Parathyroid adenoma (tissue), 2 donors: ENCODE data around the gene LAMA4.

Experiments used
- H2AFZ ChIP-seq: fragments of 300-600 bp; sonication (generic); one replicate; pipeline ENCODE4 v1.7.0; 2017; ENCODE audit warnings: antibody characterized with exemption, mild to moderate bottlenecking
- H3K27ac ChIP-seq: fragments of 300-600 bp; sonication (generic); one replicate; pipeline ENCODE4 v1.7.0; 2017
- H3K27me3 ChIP-seq: fragments of 300-600 bp; sonication (generic); one replicate; pipeline ENCODE4 v1.7.0; 2017; ENCODE audit warnings: low read length; ENCODE audit not compliant: control insufficient read depth, insufficient read depth
- H3K36me3 ChIP-seq: fragments of 300-600 bp; sonication (generic); one replicate; pipeline ENCODE4 v1.7.0; 2017; ENCODE audit warnings: low read length; ENCODE audit not compliant: control insufficient read depth, insufficient read depth
- H3K4me1 ChIP-seq: fragments of 300-600 bp; sonication (generic); one replicate; pipeline ENCODE4 v1.7.0; 2017; ENCODE audit warnings: control low read depth
- H3K4me2 ChIP-seq: fragments of 300-600 bp; sonication (generic); one replicate; pipeline ENCODE4 v1.7.0; 2017; ENCODE audit warnings: low read length
- H3K4me3 ChIP-seq: fragments of 300-600 bp; sonication (generic); one replicate; pipeline ENCODE4 v1.7.0; 2017; ENCODE audit warnings: low read depth, low read length
- H3K79me2 ChIP-seq: fragments of 300-600 bp; sonication (generic); one replicate; pipeline ENCODE4 v1.7.0; 2017; ENCODE audit warnings: control low read depth
- H3K9ac ChIP-seq: fragments of 300-600 bp; sonication (generic); one replicate; pipeline ENCODE4 v1.7.0; 2017; ENCODE audit warnings: mild to moderate bottlenecking
- H3K9me3 ChIP-seq: fragments of 300-600 bp; sonication (generic); one replicate; pipeline ENCODE4 v1.7.0; 2017; ENCODE audit warnings: low read length; ENCODE audit not compliant: control insufficient read depth
- CTCF ChIP-seq: fragments of 300-600 bp; sonication (generic); IDR thresholded peaks from one replicate; pipeline ENCODE4 v1.7.0; 2017; ENCODE audit warnings: antibody characterized with exemption, mild to moderate bottlenecking
- donor health status: primary hyperparathyroidism.

LAMA4 gene

GRCh38 chr6:112245511-112246203, 8.7 kb downstream of the LAMA4 start:
- no peaks in the 10 kb centered on the region for H3K4me1 ChIP-seq
- H3K27ac ChIP-seq: peak overlapping the region; percentile 40
- no peaks in the 10 kb centered on the region for H3K36me3 ChIP-seq
- no peak overlapping the region for H3K9ac ChIP-seq
- H2AFZ ChIP-seq: no peak overlapping the region
- no peaks in the 10 kb centered on the region for H3K27me3 ChIP-seq
- no peaks in the 10 kb centered on the region for H3K9me3 ChIP-seq
- TF ChIP-seq CTCF: no peak
- H3K4me2 ChIP-seq: no peak overlapping the region
- no peak overlapping the region for H3K4me3 ChIP-seq
- H3K79me2 ChIP-seq: no peaks in the 10 kb centered on the region

- no peak overlapping the region for H3K4me2 ChIP-seq
- H2AFZ ChIP-seq: no peak overlapping the region
- H3K4me1 ChIP-seq: no peaks in the 10 kb centered on the region
- no peak for TF ChIP-seq CTCF
- no peak overlapping the region for H3K27ac ChIP-seq
- H3K9me3 ChIP-seq: no peaks in the 10 kb centered on the region
- H3K9ac ChIP-seq: no peak overlapping the region
- H3K36me3 ChIP-seq: no peaks in the 10 kb centered on the region
- no peaks in the 10 kb centered on the region for H3K27me3 ChIP-seq
- no peak overlapping the region for H3K4me3 ChIP-seq
- no peaks in the 10 kb centered on the region for H3K79me2 ChIP-seq
Observed at GRCh38 chr6:112243861-112244827, 10.2 kb downstream of the LAMA4 start.

- H3K9me3 ChIP-seq: no peaks in the 10 kb centered on the region
- no peak overlapping the region for H3K9ac ChIP-seq
- H3K4me1 ChIP-seq: no peaks in the 10 kb centered on the region
- H3K27ac ChIP-seq: no peak overlapping the region
- no peaks in the 10 kb centered on the region for H3K27me3 ChIP-seq
- no peak overlapping the region for H3K4me3 ChIP-seq
- no peak for TF ChIP-seq CTCF
- no peaks in the 10 kb centered on the region for H3K79me2 ChIP-seq
- no peak overlapping the region for H3K4me2 ChIP-seq
- no peaks in the 10 kb centered on the region for H3K36me3 ChIP-seq
- no peak overlapping the region for H2AFZ ChIP-seq
Observed at GRCh38 chr6:112241820-112242429, 12.4 kb downstream of the LAMA4 start.

GRCh38 chr6:112237595-112237994, 16.8 kb downstream of the LAMA4 start:
- no peak overlapping the region for H2AFZ ChIP-seq
- TF ChIP-seq CTCF: no peak
- no peaks in the 10 kb centered on the region for H3K27me3 ChIP-seq
- H3K4me1 ChIP-seq: peaks cover 14% of the 10 kb centered on the region
- no peak overlapping the region for H3K4me3 ChIP-seq
- H3K36me3 ChIP-seq: no peaks in the 10 kb centered on the region
- peak overlapping the region; percentile 25 for H3K27ac ChIP-seq
- H3K9ac ChIP-seq: no peak overlapping the region
- no peak overlapping the region for H3K4me2 ChIP-seq
- H3K79me2 ChIP-seq: no peaks in the 10 kb centered on the region
- no peaks in the 10 kb centered on the region for H3K9me3 ChIP-seq
